ENCODE results near the gene BEST2. TPM values are rescaled to one million over a fixed set of nuclear protein-coding genes. Genes with fewer than 3 reads are reported as not detected.

Gene BEST2
- total RNA-seq (2022; extraction: Qiagen RNA extraction) = 2.4 to 4.3 TPM (median 3.7 TPM) in 5 replicates

GRCh38 chr19:12751635-12752034 is at the start of gene BEST2:
TSS of gene BEST2 (plus strand) at chr19:12751791. CDS start at chr19:12752593, 802 bp downstream.

GRCh38 chr19:12723641-12724426 is 27.8 kb upstream of the BEST2 start, which contains the start of gene TNPO2:
TSS of gene TNPO2 (minus strand) at chr19:12723932. CDS start at chr19:12720977, 2,955 bp downstream.

GRCh38 chr19:12736995-12737834 is 14.4 kb upstream of the BEST2 start, which contains the start of gene GET3:
TSS of gene GET3 (plus strand) at chr19:12737497. CDS start at chr19:12737506, 9 bp downstream.

GRCh38 chr19:12774588-12775555 is 23.3 kb downstream of the BEST2 start, which contains the start of gene HOOK2:
TSS of gene HOOK2 (minus strand) at chr19:12775552. CDS start at chr19:12775449, 103 bp downstream.

GRCh38 chr19:12791345-12792050 is 39.9 kb downstream of the BEST2 start, which contains the start of gene JUNB:
TSS of gene JUNB (plus strand) at chr19:12791486. CDS start at chr19:12791772, 286 bp downstream.

GRCh38 chr19:12801466-12802266 is 50.1 kb downstream of the BEST2 start, which contains the start of the genes PRDX2 and THSD8:
TSS of gene PRDX2 (minus strand) at chr19:12801800. CDS start at chr19:12801261, 539 bp downstream.
TSS of gene THSD8 (plus strand) at chr19:12802069. CDS start at chr19:12802072, 3 bp downstream.

GRCh38 chr19:12806242-12807081 is 54.9 kb downstream of the BEST2 start, which contains the start of gene RNASEH2A:
TSS of gene RNASEH2A (plus strand) at chr19:12806584. CDS start at chr19:12806674, 90 bp downstream.

Other genes starting within 250 kb of the BEST2 start
- 1.3 to 2.4 TPM (median 1.7 TPM) in 5 replicates for gene ZNF564, start 200.3 kb upstream of the BEST2 start, total RNA-seq (2022; extraction: Qiagen RNA extraction)
- gene ZNF490, start 141.0 kb upstream of the BEST2 start, total RNA-seq (2022; extraction: Qiagen RNA extraction) = 0.50 to 1.3 TPM (median 0.61 TPM) in 5 replicates
- gene ZNF791, start 140.9 kb upstream of the BEST2 start, total RNA-seq (2022; extraction: Qiagen RNA extraction) = 4.0 to 5.8 TPM (median 5.0 TPM) in 5 replicates
- gene MAN2B1, start 85.0 kb upstream of the BEST2 start, total RNA-seq (2022; extraction: Qiagen RNA extraction) = 17.1 to 23.1 TPM (median 20.5 TPM) in 5 replicates
- gene WDR83, start 85.0 kb upstream of the BEST2 start, total RNA-seq (2022; extraction: Qiagen RNA extraction) = 7.4 to 11.2 TPM (median 9.7 TPM) in 5 replicates
- gene DHPS, start 69.9 kb upstream of the BEST2 start, total RNA-seq (2022; extraction: Qiagen RNA extraction) = 36.8 to 48.6 TPM (median 46.6 TPM) in 5 replicates
- gene GNG14, start 63.8 kb upstream of the BEST2 start, total RNA-seq (2022; extraction: Qiagen RNA extraction) = not detected in 5 replicates
- 8.9 to 12.9 TPM (median 12.4 TPM) in 5 replicates for gene FBXW9, start 55.2 kb upstream of the BEST2 start, total RNA-seq (2022; extraction: Qiagen RNA extraction)
- 26.6 to 34.8 TPM (median 30.9 TPM) in 5 replicates for gene TNPO2, start 27.9 kb upstream of the BEST2 start, total RNA-seq (2022; extraction: Qiagen RNA extraction)
- gene TRIR, start 17.1 kb upstream of the BEST2 start, total RNA-seq (2022; extraction: Qiagen RNA extraction) = 170 to 218 TPM (median 210 TPM) in 5 replicates
- gene GET3, start 14.3 kb upstream of the BEST2 start, total RNA-seq (2022; extraction: Qiagen RNA extraction) = 76.4 to 107 TPM (median 98.1 TPM) in 5 replicates
- gene HOOK2, start 23.8 kb downstream of the BEST2 start, total RNA-seq (2022; extraction: Qiagen RNA extraction) = 9.2 to 12.4 TPM (median 10.0 TPM) in 5 replicates
- gene JUNB, start 39.7 kb downstream of the BEST2 start, total RNA-seq (2022; extraction: Qiagen RNA extraction) = 127 to 217 TPM (median 181 TPM) in 5 replicates
- gene PRDX2, start 50.0 kb downstream of the BEST2 start, total RNA-seq (2022; extraction: Qiagen RNA extraction) = 0.59 to 1.1 TPM (median 0.74 TPM) in 5 replicates
- 8.0 to 11.7 TPM (median 10.6 TPM) in 4 of 5 replicates, not detected in the other for gene THSD8, start 50.3 kb downstream of the BEST2 start, total RNA-seq (2022; extraction: Qiagen RNA extraction)
- 33.8 to 49.7 TPM (median 47.7 TPM) in 5 replicates for gene RNASEH2A, start 54.8 kb downstream of the BEST2 start, total RNA-seq (2022; extraction: Qiagen RNA extraction)
- 0.20 to 0.32 TPM (median 0.22 TPM) in 4 of 5 replicates, not detected in the other for gene RTBDN, start 82.8 kb downstream of the BEST2 start, total RNA-seq (2022; extraction: Qiagen RNA extraction)
- 1.4 to 2.1 TPM (median 1.6 TPM) in 5 replicates for gene MAST1, start 86.7 kb downstream of the BEST2 start, total RNA-seq (2022; extraction: Qiagen RNA extraction)
- 25.3 to 31.3 TPM (median 30.2 TPM) in 5 replicates for gene DNASE2, start 129.7 kb downstream of the BEST2 start, total RNA-seq (2022; extraction: Qiagen RNA extraction)
- 0.05 TPM in 1 of 5 replicates, not detected in the others for gene KLF1, start 135.4 kb downstream of the BEST2 start, total RNA-seq (2022; extraction: Qiagen RNA extraction)
- 8.3 to 10.7 TPM (median 8.8 TPM) in 5 replicates for gene GCDH, start 139.4 kb downstream of the BEST2 start, total RNA-seq (2022; extraction: Qiagen RNA extraction)
- 0.24 to 0.59 TPM (median 0.45 TPM) in 5 replicates for gene SYCE2, start 167.5 kb downstream of the BEST2 start, total RNA-seq (2022; extraction: Qiagen RNA extraction)
- 65.5 to 76.9 TPM (median 69.5 TPM) in 5 replicates for gene FARSA, start 181.9 kb downstream of the BEST2 start, total RNA-seq (2022; extraction: Qiagen RNA extraction)
- gene CALR, start 186.8 kb downstream of the BEST2 start, total RNA-seq (2022; extraction: Qiagen RNA extraction) = 477 to 541 TPM (median 511 TPM) in 5 replicates
- 66.2 to 83.2 TPM (median 80.9 TPM) in 5 replicates for gene RAD23A, start 194.1 kb downstream of the BEST2 start, total RNA-seq (2022; extraction: Qiagen RNA extraction)
- 30.8 to 58.1 TPM (median 54.9 TPM) in 5 replicates for gene GADD45GIP1, start 205.4 kb downstream of the BEST2 start, total RNA-seq (2022; extraction: Qiagen RNA extraction)
- 0.06 to 0.09 TPM (median 0.07 TPM) in 3 of 5 replicates, not detected in the others for gene DAND5, start 217.8 kb downstream of the BEST2 start, total RNA-seq (2022; extraction: Qiagen RNA extraction)
- 3.2 to 4.0 TPM (median 3.5 TPM) in 5 replicates for gene NFIX, start 243.7 kb downstream of the BEST2 start, total RNA-seq (2022; extraction: Qiagen RNA extraction)